HG03135 (cell line): ENCODE results near the gene COX19.

ENCODE experiments used
- ATAC-seq: cut with Tn5 transposase; IDR thresholded peaks from one replicate; pipeline ENCODE4 v1.9.1; 2021; ENCODE audit warnings: mild to moderate bottlenecking, moderate library complexity; ENCODE audit not compliant: unreplicated experiment

COX19 gene

GRCh38 chr7:974820-975681 is at the start of gene COX19:
TSS of gene COX19 (minus strand) at chr7:975549. CDS start at chr7:975509, 40 bp downstream.
- peak; percentile 75 for ATAC-seq

GRCh38 chr7:1024331-1024841 is 49.0 kb upstream of the COX19 start:
- peak; percentile 52 for ATAC-seq

- ATAC-seq: no peak
Observed at GRCh38 chr7:1022801-1023465, 47.6 kb upstream of the COX19 start.

GRCh38 chr7:1022356-1022755 is 47.0 kb upstream of the COX19 start:
- no peak for ATAC-seq

GRCh38 chr7:1021931-1022330 is 46.6 kb upstream of the COX19 start:
- no peak for ATAC-seq

- no peak for ATAC-seq
Observed at GRCh38 chr7:1021366-1021765, 46.0 kb upstream of the COX19 start.

GRCh38 chr7:1020849-1021251 is 45.5 kb upstream of the COX19 start:
- ATAC-seq: no peak

GRCh38 chr7:1019789-1020610 is 44.7 kb upstream of the COX19 start:
- ATAC-seq: no peak

- no peak for ATAC-seq
Observed at GRCh38 chr7:1019255-1019785, 44.0 kb upstream of the COX19 start.

- ATAC-seq: no peak
Observed at GRCh38 chr7:1018334-1018695, 43.0 kb upstream of the COX19 start.

- no peak for ATAC-seq
Observed at GRCh38 chr7:1017586-1018333, 42.4 kb upstream of the COX19 start.

GRCh38 chr7:1016577-1017531 is 41.5 kb upstream of the COX19 start:
- no peak for ATAC-seq

GRCh38 chr7:1015196-1016121 is 40.1 kb upstream of the COX19 start:
- no peak for ATAC-seq

- ATAC-seq: no peak
Observed at GRCh38 chr7:1014681-1015080, 39.3 kb upstream of the COX19 start.

GRCh38 chr7:1013581-1013980 is 38.2 kb upstream of the COX19 start:
- ATAC-seq: no peak

- ATAC-seq: no peak
Observed at GRCh38 chr7:1012716-1013095, 37.4 kb upstream of the COX19 start.

GRCh38 chr7:1012004-1012715 is 36.8 kb upstream of the COX19 start:
- ATAC-seq: no peak
